Liver (tissue), 9 donors: ENCODE data around the gene MPRIP. TPM values are rescaled to one million over a fixed set of nuclear protein-coding genes. Genes with fewer than 3 reads are reported as not detected.
"Not testable (repeated sequence)": the region's sequence is repeated elsewhere in the genome, so short reads cannot be mapped to it uniquely, and the experiment has no call there.

Source experiments
- DNase-seq: peaks from one replicate; pipeline ENCODE4 v3.0.0-alpha.2; 2017; ENCODE audit warnings: low spot score
- H3K27ac ChIP-seq, 2 donors: one replicate each; pipeline ENCODE4 v1.7.0; 2013; ENCODE audit warnings: inconsistent platforms in 2 of 2, low read length in 2 of 2, control low read depth in 1 of 2, low read depth in 1 of 2, mild to moderate bottlenecking in 1 of 2
- H3K27me3 ChIP-seq, 4 donors: one replicate each; pipeline versions ENCODE4 v1.6.1 to v1.7.0; 2013; ENCODE audit warnings: low read length in 3 of 4, inconsistent platforms in 1 of 4, mild to moderate bottlenecking in 1 of 4, moderate library complexity in 1 of 4; ENCODE audit not compliant: control insufficient read depth in 4 of 4, insufficient read depth in 4 of 4
- H3K36me3 ChIP-seq, 4 donors: one replicate each; pipeline versions ENCODE4 v1.6.1 to v1.7.0; 2013; ENCODE audit warnings: low read length in 3 of 4, mild to moderate bottlenecking in 3 of 4, low read depth in 1 of 4, moderate library complexity in 1 of 4; ENCODE audit not compliant: control insufficient read depth in 4 of 4, insufficient read depth in 3 of 4
- H3K4me1 ChIP-seq, 4 donors: one replicate each; pipeline versions ENCODE4 v1.6.1 to v1.7.0; 2013; ENCODE audit warnings: low read length in 3 of 4, mild to moderate bottlenecking in 3 of 4, moderate library complexity in 1 of 4; ENCODE audit not compliant: control insufficient read depth in 4 of 4, insufficient read depth in 4 of 4
- H3K4me3 ChIP-seq, 3 donors: one replicate each; pipeline versions ENCODE4 v1.6.1 to v1.7.0; 2013; ENCODE audit warnings: low read length in 3 of 3, control low read depth in 1 of 3, low read depth in 1 of 3, mild to moderate bottlenecking in 1 of 3
- H3K9ac ChIP-seq, 2 donors: one replicate each; pipeline ENCODE4 v1.7.0; 2013; ENCODE audit warnings: low read length in 2 of 2, mild to moderate bottlenecking in 2 of 2, moderate library complexity in 2 of 2, control low read depth in 1 of 2, low read depth in 1 of 2
- H3K9me3 ChIP-seq, 4 donors: one replicate each; pipeline versions ENCODE4 v1.6.1 to v1.7.0; 2013; ENCODE audit warnings: low read length in 3 of 4; ENCODE audit not compliant: control insufficient read depth in 4 of 4
- FOXA2 ChIP-seq: IDR thresholded peaks from 2 replicates; pipeline ENCODE4 v1.6.1; 2016; ENCODE audit warnings: antibody characterized with exemption
- HNF4A ChIP-seq, 2 donors: conservative IDR thresholded peaks; 2 replicates each; pipeline ENCODE4 v1.6.1; 2016; ENCODE audit warnings: antibody characterized with exemption in 2 of 2, mild to moderate bottlenecking in 2 of 2
- HNF4G ChIP-seq: IDR thresholded peaks from 2 replicates; pipeline ENCODE4 v1.6.1; 2016; ENCODE audit warnings: antibody characterized with exemption
- JUND ChIP-seq, 2 donors: IDR thresholded peaks; 2 replicates each; pipeline ENCODE4 v1.6.1; 2016; ENCODE audit warnings: antibody characterized with exemption in 2 of 2
- RAD21 ChIP-seq, 2 donors: IDR thresholded peaks; 2 replicates each; pipeline ENCODE4 v1.6.1; 2016; ENCODE audit warnings: antibody characterized with exemption in 2 of 2, mild to moderate bottlenecking in 2 of 2
- RXRA ChIP-seq, 2 donors: IDR thresholded peaks; 2 replicates each; pipeline ENCODE4 v1.6.1; 2017 to 2018; ENCODE audit warnings: antibody characterized with exemption in 2 of 2, mild to moderate bottlenecking in 1 of 2
- SP1 ChIP-seq: IDR thresholded peaks from 2 replicates; pipeline ENCODE4 v1.6.1; 2018; ENCODE audit warnings: antibody characterized with exemption, mild to moderate bottlenecking
- WGBS: extraction: QIAGEN DNeasy Blood & Tissue Kit; methylation state at CpG from one replicate; pipeline ENCODE4 v1.1.7; 2013; 5-methylcytosine and 5-hydroxymethylcytosine counted together
- polyA plus RNA-seq, 2 donors: library from polyadenylated mRNA; stranded (reverse) in 1 of 2; unstranded in 1 of 2; fragments of 200-250 nt in 1 of 2; fragments of >200 nt in 1 of 2; fragmentation: Nextera tagmentation in 1 of 2; extraction: Ambion mirVana in 1 of 2; gene quantifications; one replicate each; pipeline versions ENCODE4 v1.2.1 to v1.2.3, GENCODE V29; 2013 to 2015
- total RNA-seq, 2 donors: library from RNA; depleted of rRNA; stranded (reverse); fragments of >200 nt; gene quantifications; one replicate each; pipeline ENCODE4 v1.2.3, GENCODE V29; 2014
- donor health status: healthy.
- donor health status: healthy.
- donor health status: healthy.
- donor health status: healthy.
- donor health status: healthy.

The MPRIP gene
- total and polyA plus RNA-seq, 4 donors: 21.2 to 61.9 (median 34.7) TPM

DNA sequence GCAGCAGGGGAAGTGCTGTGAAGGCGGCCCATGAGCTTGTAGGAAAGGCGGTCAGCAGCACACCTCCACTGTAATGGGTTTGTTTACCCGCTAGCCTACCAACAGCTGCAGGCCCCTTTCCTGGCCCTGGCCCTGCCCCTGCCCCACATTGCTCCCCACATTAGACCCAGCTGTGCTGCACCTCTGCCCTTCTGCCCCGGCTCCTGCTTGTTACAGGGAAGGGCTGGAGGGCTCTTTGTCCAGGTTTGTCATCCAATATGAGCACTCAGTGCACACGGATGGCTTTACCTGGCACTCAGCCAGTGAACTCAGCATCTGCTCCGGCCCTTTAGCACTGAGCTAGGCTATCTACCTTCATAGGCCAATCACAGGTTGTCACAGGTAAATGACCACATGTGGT, 34.4 kb upstream of the MPRIP start:
- DNase-seq, H3K4me3 ChIP-seq, H3K4me1 ChIP-seq, H3K9ac ChIP-seq, H3K36me3 ChIP-seq, H3K9me3 ChIP-seq, H3K27ac ChIP-seq, H3K27me3 ChIP-seq: not testable (repeated sequence)
- 75% methylated on average over 4 of the region's 6 CpGs for WGBS

DNA sequence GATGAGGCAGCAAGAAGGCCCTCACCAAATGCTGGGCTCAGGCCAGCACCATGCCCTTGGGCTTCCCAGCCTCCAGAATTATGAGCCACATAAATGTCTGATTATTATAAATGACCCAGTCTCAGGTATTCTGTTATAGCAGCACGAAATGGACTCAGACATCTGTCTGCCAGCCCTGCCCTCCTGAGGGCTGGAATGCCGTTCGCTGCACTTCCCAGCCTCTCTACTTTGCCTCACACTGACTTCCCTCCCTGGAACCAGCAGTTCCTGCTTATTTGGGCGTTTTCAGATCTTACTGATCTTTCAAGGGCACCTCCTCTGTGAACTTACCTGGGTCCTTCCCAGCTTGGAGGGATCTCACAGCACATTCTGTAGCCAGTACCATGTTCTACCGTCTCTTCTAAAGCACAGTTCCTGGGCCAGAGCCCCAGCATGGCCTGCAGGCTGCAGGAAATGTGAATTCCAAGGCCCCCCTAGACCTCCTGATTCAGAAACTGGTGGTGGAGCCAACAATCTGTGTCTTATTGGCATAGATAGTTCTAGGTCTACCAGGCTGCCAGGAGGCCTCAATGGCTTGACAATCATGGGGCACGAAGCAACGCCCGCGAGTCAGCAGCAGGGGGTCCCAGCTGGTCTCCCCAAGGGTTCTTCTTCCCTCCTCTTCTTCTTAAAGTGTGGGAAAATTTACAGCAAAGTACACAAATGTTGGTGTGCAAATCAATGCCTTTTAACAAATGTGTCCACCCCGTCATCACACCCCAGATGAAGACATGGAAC, 33.4 kb upstream of the MPRIP start:
- H3K27me3 ChIP-seq, H3K9me3 ChIP-seq, DNase-seq, H3K4me3 ChIP-seq, H3K36me3 ChIP-seq, H3K4me1 ChIP-seq, H3K27ac ChIP-seq: not testable (repeated sequence)
- WGBS: 90% methylated on average over 10 of the region's 10 CpGs
- peak overlapping the region in 1 of 2 donors; percentile 14 for H3K9ac ChIP-seq

DNA sequence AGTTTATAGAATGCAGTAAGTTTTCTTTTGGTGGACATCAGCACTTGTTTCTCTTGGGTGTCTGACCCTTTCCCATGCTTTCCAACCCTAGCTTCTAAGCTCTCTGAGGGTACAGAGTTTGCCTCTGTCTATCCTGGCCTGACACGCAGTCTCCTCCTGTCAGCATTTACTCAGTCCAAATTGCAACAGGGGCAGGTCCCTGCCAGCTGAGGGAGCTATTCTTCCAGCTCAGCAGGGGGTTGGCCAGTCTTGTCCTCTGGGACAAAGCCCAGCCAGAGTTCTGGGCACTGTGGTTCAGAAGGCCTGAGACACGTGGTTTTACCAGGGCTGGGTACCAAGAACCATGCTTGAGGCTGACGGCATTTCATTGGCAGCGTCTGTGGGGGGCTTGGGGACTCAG, 32.3 kb upstream of the MPRIP start:
- TF ChIP-seq SP1 (peak; percentile 25), RAD21 (IDR thresholded peaks at IDR 0.05) (peak; percentile 40 to 51), HNF4A (conservative IDR thresholded peaks at IDR 0.05) (peak; percentile 58 to 64), JUND (IDR thresholded peaks at IDR 0.05) (peak in 1 of 2 donors; percentile 15), RXRA (IDR thresholded peaks at IDR 0.05) (peak in 1 of 2 donors; percentile 59), HNF4G (peak; percentile 5), FOXA2 (peak; percentile 42)
- H3K27me3 ChIP-seq, H3K9ac ChIP-seq, H3K4me1 ChIP-seq, DNase-seq, H3K4me3 ChIP-seq, H3K36me3 ChIP-seq, H3K9me3 ChIP-seq: not testable (repeated sequence)
- WGBS: 25% methylated on average over 1 of the region's 4 CpGs
- H3K27ac ChIP-seq: peak overlapping the region in 1 of 2 donors; percentile 36

DNA sequence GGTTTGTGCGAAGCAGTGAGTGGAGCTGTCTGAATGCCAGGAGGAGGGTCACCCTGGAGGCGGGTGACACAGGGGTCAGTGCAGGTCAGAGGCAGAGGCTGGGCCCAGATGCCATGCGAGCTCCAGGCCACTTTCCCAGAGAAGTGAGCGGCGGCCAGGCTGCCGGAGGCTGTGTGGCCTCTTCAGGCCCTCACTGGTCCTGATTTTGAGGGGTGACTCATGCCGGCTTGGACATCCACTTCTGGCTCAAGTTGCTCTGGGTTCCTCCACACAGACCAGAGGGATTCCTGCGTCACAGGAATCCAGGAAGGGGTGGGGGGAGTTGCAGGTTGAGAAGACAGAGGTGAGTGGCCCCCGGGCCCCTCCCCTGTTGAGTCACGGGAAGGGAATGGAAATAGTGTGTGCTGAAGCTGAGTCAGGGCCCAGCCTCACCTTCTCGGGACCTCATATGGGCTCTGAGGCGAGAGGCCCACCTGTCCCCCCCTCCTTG, 31.7 kb upstream of the MPRIP start:
- WGBS: 22% methylated on average over 5 of the region's 12 CpGs
- not testable (repeated sequence) for H3K36me3 ChIP-seq, H3K27me3 ChIP-seq, H3K9ac ChIP-seq, DNase-seq, H3K4me1 ChIP-seq, H3K4me3 ChIP-seq, H3K9me3 ChIP-seq
- TF ChIP-seq RXRA (IDR thresholded peaks at IDR 0.05): peak in 1 of 2 donors; percentile 9
- H3K27ac ChIP-seq: peak overlapping the region; percentile 65 to 76

DNA sequence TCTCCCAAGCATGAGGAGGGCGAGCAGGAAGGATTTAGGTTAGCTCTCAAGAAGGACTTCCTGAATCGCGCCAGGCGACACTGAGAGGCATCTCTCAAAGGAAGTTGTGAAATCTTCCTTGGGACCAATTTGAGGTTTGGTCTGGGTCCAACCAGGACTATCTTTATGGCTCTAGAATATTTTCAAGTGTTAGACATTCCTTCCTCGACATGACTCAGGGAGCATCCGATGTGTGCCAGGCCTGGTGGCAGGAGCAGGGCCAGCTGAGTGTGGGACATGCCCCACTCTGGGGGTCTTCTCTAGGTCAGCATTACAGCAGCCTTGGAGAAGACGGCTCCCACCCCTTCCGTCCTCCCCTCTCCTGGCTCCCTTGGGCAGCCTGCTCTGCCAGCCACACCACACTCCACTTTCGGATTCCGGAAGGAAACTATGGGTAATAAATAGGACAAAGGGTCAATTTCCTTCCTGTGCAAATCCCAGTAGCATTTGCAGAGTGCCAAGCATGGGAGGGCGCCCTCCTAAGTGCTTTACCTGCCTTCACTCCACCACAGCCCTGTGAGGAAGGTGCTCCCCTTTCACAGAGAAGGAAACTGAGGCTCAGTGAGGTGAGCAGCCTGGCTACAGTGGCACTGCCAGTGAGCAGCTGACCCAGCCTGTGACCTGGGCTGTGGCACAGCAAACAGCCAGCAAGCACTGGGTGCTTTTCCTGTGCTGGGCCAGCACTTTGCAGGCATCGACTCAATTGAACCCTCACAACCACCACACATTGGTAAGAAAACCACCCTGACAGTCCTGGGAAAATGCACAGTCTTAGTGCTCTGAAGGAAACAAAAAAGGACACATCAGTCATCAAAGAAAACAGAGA, 31.0 kb upstream of the MPRIP start:
- not testable (repeated sequence) for H3K27me3 ChIP-seq, DNase-seq, H3K36me3 ChIP-seq, H3K4me3 ChIP-seq, H3K9me3 ChIP-seq, H3K9ac ChIP-seq, H3K4me1 ChIP-seq
- 21% methylated on average over 6 of the region's 12 CpGs for whole genome bisulfite sequencing
- H3K27ac ChIP-seq: peak overlapping the region; percentile 65 to 76

DNA sequence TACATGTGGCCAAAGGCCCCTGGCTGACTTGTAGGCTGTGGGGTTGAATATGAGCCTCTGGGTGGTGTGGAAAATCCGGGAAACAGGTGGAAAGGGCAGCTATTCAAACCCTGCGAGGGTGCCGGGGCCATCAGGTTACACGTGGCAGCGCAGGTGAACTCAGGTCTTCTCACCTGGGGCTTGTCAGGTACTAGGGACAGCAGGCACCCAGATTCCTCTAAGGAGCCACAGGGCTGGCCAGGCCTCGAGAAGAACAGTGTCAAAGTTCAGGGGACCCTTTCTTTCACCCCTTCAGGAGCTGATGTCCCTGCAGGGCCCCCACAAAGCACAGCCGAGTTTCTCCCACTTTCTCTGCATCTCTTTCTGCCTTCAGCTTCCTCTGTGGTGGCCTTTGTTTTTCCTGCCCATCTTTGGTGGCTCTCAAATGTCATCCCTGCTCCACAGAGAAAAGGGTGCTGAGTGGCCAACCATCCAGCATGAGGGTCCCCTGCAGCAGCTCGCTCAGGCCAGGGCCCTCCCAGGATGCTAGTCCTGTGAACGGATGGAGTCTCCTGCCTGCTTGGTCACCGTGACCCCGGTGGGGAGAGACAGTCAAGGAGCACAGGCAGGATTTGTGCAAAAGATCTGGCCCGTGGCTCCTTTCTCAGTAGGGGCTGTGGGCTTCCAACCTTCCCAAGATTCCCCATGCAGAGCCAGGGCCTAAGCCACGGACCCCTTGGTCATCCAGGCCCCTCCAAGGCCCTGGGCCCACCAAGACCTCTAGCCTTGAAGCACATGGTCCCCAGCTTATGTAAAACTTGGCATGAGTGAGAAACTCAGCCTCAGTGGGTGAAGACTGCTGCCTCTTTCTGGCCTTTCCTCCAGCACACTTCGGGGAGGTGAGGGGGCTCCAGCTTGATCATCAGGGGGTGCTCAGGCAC, 28.2 kb upstream of the MPRIP start:
- H3K4me1 ChIP-seq, H3K4me3 ChIP-seq, H3K9ac ChIP-seq, H3K27ac ChIP-seq, H3K9me3 ChIP-seq, H3K36me3 ChIP-seq, H3K27me3 ChIP-seq, DNase-seq: not testable (repeated sequence)
- WGBS: 92% methylated on average over 13 of the region's 14 CpGs

DNA sequence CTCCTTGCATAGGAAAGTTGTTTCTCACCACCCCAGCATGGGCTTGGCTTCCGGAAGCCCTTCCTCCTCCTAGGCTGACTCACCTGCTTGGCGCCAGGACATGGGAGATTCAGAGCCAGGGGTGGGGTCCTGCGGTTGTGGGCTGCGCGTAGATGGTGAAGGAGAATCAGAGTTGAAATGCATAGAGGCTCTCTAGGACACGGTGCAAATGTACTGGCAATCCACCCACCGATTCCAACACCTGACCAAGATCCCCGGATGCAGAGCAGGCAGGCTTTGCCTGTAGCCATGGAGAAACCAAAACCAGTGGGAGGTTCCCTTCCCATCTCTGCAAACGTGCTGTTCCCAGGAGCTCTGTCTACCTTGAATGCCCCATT, 27.5 kb upstream of the MPRIP start:
- not testable (repeated sequence) for H3K27ac ChIP-seq, H3K27me3 ChIP-seq, H3K4me3 ChIP-seq, H3K9me3 ChIP-seq, H3K9ac ChIP-seq, H3K4me1 ChIP-seq, H3K36me3 ChIP-seq, DNase-seq
- 90% methylated on average over 9 of the region's 9 CpGs for WGBS
